ENCODE measurements around the gene AOC3. TPM values are rescaled to one million over a fixed set of nuclear protein-coding genes. Genes with fewer than 3 reads are reported as not detected.
A peak's percentile ranks its signal among the peaks of the same experiment; 100 is the strongest.

The AOC3 gene
- total and polyA plus RNA-seq, 4 donors = 2.0 to 18.2 (median 4.7) TPM

DNA sequence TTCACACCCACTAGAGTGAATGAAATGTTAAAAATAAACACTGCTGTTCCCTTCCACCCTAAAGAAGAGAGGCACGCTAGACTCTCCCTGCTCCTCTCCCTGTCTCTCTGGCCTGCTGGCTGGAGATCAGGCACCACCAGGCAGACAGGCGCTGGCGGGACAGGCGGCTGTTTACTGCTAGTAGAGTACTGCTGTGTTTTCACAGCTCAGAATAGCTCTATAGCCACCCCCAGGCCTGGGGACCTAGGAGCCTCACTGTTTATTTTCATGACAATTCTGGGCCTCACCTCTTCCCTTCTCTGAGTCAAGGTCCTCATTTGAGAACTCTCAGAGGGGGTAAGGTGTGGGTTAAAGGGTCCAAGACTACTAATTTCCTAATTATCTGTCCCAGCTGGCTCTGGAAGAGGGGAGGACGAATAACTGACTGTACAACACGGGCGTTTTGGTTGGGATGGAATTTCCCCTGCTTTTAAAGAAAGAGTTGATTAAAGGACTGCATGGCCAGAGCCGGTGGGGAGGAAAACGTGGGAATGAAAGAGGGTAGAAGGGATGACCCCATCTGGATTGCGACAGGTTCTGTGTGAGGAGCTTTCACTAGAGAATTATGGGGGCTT is 40.6 kb downstream of the AOC3 start:
- H3K9ac ChIP-seq (ENCODE audit: low read depth in 1 of 2, low read length in 2 of 2) = peak overlapping the region; percentile 23 to 63
- 23% methylated on average over 10 of the region's 10 CpGs for WGBS

DNA sequence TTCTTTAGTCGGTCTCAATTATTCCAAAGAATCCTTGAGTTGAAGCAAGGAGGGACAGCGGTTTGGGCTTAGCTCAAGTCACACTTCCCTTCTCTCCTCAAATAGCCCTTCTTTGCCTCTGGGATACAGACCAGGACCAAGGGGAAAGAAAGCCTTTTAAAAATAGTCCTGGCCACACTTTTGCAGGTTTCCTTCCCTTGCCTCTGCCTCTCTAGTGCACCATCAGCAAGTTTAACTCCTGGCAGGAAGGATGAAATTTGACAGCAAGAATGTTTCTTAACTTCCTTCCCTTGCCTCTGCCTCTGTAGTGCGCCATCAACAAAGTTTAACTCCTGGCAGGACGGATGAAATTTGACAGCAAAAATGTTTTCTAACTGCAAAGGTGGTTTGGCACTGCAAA is 42.4 kb downstream of the AOC3 start:
- peak overlapping the region; percentile 10 to 50 for H3K9ac ChIP-seq (ENCODE audit: low read depth in 1 of 2, low read length in 2 of 2)
- no peaks in the 10 kb centered on the region for H3K9me3 ChIP-seq (ENCODE audit: control insufficient read depth in 4 of 4, low read length in 3 of 4)
- H3K27ac ChIP-seq (ENCODE audit: low read depth in 1 of 2, low read length in 2 of 2) = peak overlapping the region; percentile 78 to 90
- DNase-seq (ENCODE audit: low spot score) = no peak
- peaks cover 19 to 54% (median 38%) of the 10 kb centered on the region in 4 donors for H3K4me1 ChIP-seq (ENCODE audit: control insufficient read depth in 4 of 4, insufficient read depth in 4 of 4, low read length in 3 of 4)
- 35% methylated on average over 4 of the region's 4 CpGs for WGBS
- peak overlapping the region in 1 of 3 donors; percentile 31 for H3K4me3 ChIP-seq (ENCODE audit: low read depth in 1 of 3, low read length in 3 of 3)
- no peaks in the 10 kb centered on the region for H3K27me3 ChIP-seq (ENCODE audit: control insufficient read depth in 4 of 4, insufficient read depth in 4 of 4, low read length in 3 of 4)
- no peaks in the 10 kb centered on the region for H3K36me3 ChIP-seq (ENCODE audit: control insufficient read depth in 4 of 4, insufficient read depth in 3 of 4, low read depth in 1 of 4, low read length in 3 of 4)
- TF ChIP-seq RAD21 (IDR thresholded peaks at IDR 0.05) = no peak
- TF ChIP-seq TAF1 (conservative IDR thresholded peaks at IDR 0.05) = no peak
- TF ChIP-seq, protein P1, sequence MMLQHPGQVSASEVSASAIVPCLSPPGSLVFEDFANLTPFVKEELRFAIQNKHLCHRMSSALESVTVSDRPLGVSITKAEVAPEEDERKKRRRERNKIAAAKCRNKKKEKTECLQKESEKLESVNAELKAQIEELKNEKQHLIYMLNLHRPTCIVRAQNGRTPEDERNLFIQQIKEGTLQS (IDR thresholded peaks at IDR 0.05) = no peak
- no peak for TF ChIP-seq ZBTB33 (IDR thresholded peaks at IDR 0.05)
- TF ChIP-seq NR2F2 (IDR thresholded peaks at IDR 0.05) = no peak
- TF ChIP-seq FOXA2 (IDR thresholded peaks at IDR 0.05) = no peak
- no peak for TF ChIP-seq SP1 (IDR thresholded peaks at IDR 0.05)
- no peak for TF ChIP-seq RXRA (IDR thresholded peaks at IDR 0.05)
- no peak for TF ChIP-seq HNF4A (conservative IDR thresholded peaks at IDR 0.05)
- TF ChIP-seq FOXA1 (IDR thresholded peaks at IDR 0.05) = no peak
- TF ChIP-seq YY1 (IDR thresholded peaks at IDR 0.05) = no peak
- no peak for TF ChIP-seq HNF4G (IDR thresholded peaks at IDR 0.05)

More for the DNA sequence above, 40.6 kb downstream of the AOC3 start:
- no peaks in the 10 kb centered on the region for H3K27me3 ChIP-seq (ENCODE audit: control insufficient read depth in 4 of 4, insufficient read depth in 4 of 4, low read length in 3 of 4)
- TF ChIP-seq RAD21 (IDR thresholded peaks at IDR 0.05) (peak in 1 of 2 donors; percentile 29), SP1 (IDR thresholded peaks at IDR 0.05) (peak; percentile 10), MAX (IDR thresholded peaks at IDR 0.05) (no peak), EGR1 (IDR thresholded peaks at IDR 0.05; ENCODE audit: low read depth in 2 of 2) (no peak), HNF4G (IDR thresholded peaks at IDR 0.05) (no peak), RXRA (IDR thresholded peaks at IDR 0.05) (peak in 1 of 2 donors; percentile 26), HNF4A (conservative IDR thresholded peaks at IDR 0.05) (no peak), FOXA2 (IDR thresholded peaks at IDR 0.05) (no peak), GABPA (IDR thresholded peaks at IDR 0.05 in 1 of 2, conservative IDR thresholded peaks at IDR 0.05 in 1 of 2) (no peak), YY1 (IDR thresholded peaks at IDR 0.05) (no peak), CTCF (IDR thresholded peaks at IDR 0.05; ENCODE audit: low read depth, low read length, missing input control) (no peak), FOXA1 (IDR thresholded peaks at IDR 0.05) (no peak), NR2F2 (IDR thresholded peaks at IDR 0.05) (no peak)
- TF ChIP-seq, protein P2, sequence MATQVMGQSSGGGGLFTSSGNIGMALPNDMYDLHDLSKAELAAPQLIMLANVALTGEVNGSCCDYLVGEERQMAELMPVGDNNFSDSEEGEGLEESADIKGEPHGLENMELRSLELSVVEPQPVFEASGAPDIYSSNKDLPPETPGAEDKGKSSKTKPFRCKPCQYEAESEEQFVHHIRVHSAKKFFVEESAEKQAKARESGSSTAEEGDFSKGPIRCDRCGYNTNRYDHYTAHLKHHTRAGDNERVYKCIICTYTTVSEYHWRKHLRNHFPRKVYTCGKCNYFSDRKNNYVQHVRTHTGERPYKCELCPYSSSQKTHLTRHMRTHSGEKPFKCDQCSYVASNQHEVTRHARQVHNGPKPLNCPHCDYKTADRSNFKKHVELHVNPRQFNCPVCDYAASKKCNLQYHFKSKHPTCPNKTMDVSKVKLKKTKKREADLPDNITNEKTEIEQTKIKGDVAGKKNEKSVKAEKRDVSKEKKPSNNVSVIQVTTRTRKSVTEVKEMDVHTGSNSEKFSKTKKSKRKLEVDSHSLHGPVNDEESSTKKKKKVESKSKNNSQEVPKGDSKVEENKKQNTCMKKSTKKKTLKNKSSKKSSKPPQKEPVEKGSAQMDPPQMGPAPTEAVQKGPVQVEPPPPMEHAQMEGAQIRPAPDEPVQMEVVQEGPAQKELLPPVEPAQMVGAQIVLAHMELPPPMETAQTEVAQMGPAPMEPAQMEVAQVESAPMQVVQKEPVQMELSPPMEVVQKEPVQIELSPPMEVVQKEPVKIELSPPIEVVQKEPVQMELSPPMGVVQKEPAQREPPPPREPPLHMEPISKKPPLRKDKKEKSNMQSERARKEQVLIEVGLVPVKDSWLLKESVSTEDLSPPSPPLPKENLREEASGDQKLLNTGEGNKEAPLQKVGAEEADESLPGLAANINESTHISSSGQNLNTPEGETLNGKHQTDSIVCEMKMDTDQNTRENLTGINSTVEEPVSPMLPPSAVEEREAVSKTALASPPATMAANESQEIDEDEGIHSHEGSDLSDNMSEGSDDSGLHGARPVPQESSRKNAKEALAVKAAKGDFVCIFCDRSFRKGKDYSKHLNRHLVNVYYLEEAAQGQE (IDR thresholded peaks at IDR 0.05) = no peak
- TF ChIP-seq, protein P1 (IDR thresholded peaks at IDR 0.05) = no peak
- H3K36me3 ChIP-seq (ENCODE audit: control insufficient read depth in 4 of 4, insufficient read depth in 3 of 4, low read depth in 1 of 4, low read length in 3 of 4) = no peaks in the 10 kb centered on the region
- DNase-seq (ENCODE audit: low spot score) = peak; percentile 48
- H3K9me3 ChIP-seq (ENCODE audit: control insufficient read depth in 4 of 4, low read length in 3 of 4) = no peaks in the 10 kb centered on the region
- H3K27ac ChIP-seq (ENCODE audit: low read depth in 1 of 2, low read length in 2 of 2) = peak overlapping the region; percentile 85 to 88
- H3K4me1 ChIP-seq (ENCODE audit: control insufficient read depth in 4 of 4, insufficient read depth in 4 of 4, low read length in 3 of 4) = peaks cover 25 to 65% (median 50%) of the 10 kb centered on the region in 4 donors
- H3K4me3 ChIP-seq (ENCODE audit: low read depth in 1 of 3, low read length in 3 of 3) = no peak overlapping the region

Data from liver (tissue), 9 donors.